ENCODE data around the gene PRKCQ. TPM values are rescaled to one million over a fixed set of nuclear protein-coding genes. Genes with fewer than 3 reads are reported as not detected.

Gene PRKCQ
- total and polyA plus RNA-seq, 4 donors, result 0.13 to 3.3 (median 0.45) TPM

DNA sequence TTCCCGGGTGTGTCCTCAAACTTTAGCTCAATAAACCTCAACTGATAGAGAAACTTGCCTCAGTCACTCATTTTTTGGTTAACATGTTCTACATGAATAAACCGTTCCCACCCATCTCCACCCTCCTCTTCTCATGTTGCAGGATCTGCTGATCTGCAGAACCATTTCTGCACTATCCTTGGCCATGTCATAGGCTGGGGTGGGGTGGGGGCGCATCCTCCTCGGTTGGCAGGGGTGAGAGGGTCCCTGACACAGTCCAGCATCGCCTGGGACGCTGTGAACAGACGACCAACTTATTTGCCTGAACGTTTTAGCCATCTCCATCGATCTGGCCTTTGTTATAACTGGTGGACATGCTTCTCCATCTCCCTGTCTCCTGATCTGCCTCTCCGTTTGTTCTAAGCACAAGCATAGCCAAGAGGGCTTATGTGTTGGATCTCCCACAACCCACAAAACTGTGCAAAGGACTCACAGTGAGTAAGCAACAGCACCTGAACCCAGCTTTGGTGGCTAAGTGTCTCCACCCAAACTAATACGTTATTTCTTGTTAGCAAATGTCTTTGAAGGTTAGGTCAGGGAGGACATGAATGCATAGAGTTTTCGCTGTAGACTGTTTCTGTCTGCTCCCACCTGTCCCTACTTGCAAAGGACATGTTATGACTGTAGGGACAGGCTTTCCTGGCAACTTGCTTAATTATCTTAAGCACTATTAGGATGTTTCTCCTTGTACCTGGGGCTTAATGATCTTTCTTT lies 51.7 kb downstream of the PRKCQ start:
- H3K4me1 ChIP-seq (ENCODE audit: control insufficient read depth in 4 of 4, insufficient read depth in 4 of 4, low read length in 3 of 4), result no peaks in the 10 kb centered on the region
- WGBS, result 80% methylated on average over 12 of the region's 12 CpGs
- H3K9me3 ChIP-seq (ENCODE audit: control insufficient read depth in 4 of 4, low read length in 3 of 4), result no peaks in the 10 kb centered on the region
- H3K4me3 ChIP-seq (ENCODE audit: low read depth in 1 of 3, low read length in 3 of 3), result no peak overlapping the region
- no peak overlapping the region for H3K27ac ChIP-seq (ENCODE audit: low read depth in 1 of 2, low read length in 2 of 2)
- H3K27me3 ChIP-seq (ENCODE audit: control insufficient read depth in 4 of 4, insufficient read depth in 4 of 4, low read length in 3 of 4), result no peaks in the 10 kb centered on the region
- no peak overlapping the region for H3K9ac ChIP-seq (ENCODE audit: low read depth in 1 of 2, low read length in 2 of 2)
- no peak for TF ChIP-seq RAD21 (IDR thresholded peaks at IDR 0.05)
- no peak for TF ChIP-seq SP1 (IDR thresholded peaks at IDR 0.05)
- no peak for DNase-seq (ENCODE audit: low spot score)
- H3K36me3 ChIP-seq (ENCODE audit: control insufficient read depth in 4 of 4, insufficient read depth in 3 of 4, low read depth in 1 of 4, low read length in 3 of 4), result no peaks in the 10 kb centered on the region

- Histone ChIP-seq H3K27ac (ENCODE audit: low read depth in 1 of 2, low read length in 2 of 2) (no peak overlapping the region), H3K36me3 (ENCODE audit: control insufficient read depth in 4 of 4, insufficient read depth in 3 of 4, low read depth in 1 of 4, low read length in 3 of 4) (no peaks in the 10 kb centered on the region), H3K9me3 (ENCODE audit: control insufficient read depth in 4 of 4, low read length in 3 of 4) (no peaks in the 10 kb centered on the region), H3K4me1 (ENCODE audit: control insufficient read depth in 4 of 4, insufficient read depth in 4 of 4, low read length in 3 of 4) (no peaks in the 10 kb centered on the region), H3K27me3 (ENCODE audit: control insufficient read depth in 4 of 4, insufficient read depth in 4 of 4, low read length in 3 of 4) (no peaks in the 10 kb centered on the region), H3K9ac (ENCODE audit: low read depth in 1 of 2, low read length in 2 of 2) (no peak overlapping the region), H3K4me3 (ENCODE audit: low read depth in 1 of 3, low read length in 3 of 3) (no peak overlapping the region)
- DNase-seq (ENCODE audit: low spot score), result no peak
- TF ChIP-seq MAX (IDR thresholded peaks at IDR 0.05) (no peak), TAF1 (conservative IDR thresholded peaks at IDR 0.05) (no peak), HNF4A (conservative IDR thresholded peaks at IDR 0.05) (no peak), HNF4G (IDR thresholded peaks at IDR 0.05) (no peak), JUND (IDR thresholded peaks at IDR 0.05) (no peak), FOXA2 (IDR thresholded peaks at IDR 0.05) (no peak), GABPA (IDR thresholded peaks at IDR 0.05 in 1 of 2, conservative IDR thresholded peaks at IDR 0.05 in 1 of 2) (no peak), FOXA1 (IDR thresholded peaks at IDR 0.05) (no peak), RAD21 (IDR thresholded peaks at IDR 0.05) (no peak), EGR1 (IDR thresholded peaks at IDR 0.05; ENCODE audit: low read depth in 2 of 2) (no peak), RXRA (IDR thresholded peaks at IDR 0.05) (no peak)
- TF ChIP-seq, protein P1, sequence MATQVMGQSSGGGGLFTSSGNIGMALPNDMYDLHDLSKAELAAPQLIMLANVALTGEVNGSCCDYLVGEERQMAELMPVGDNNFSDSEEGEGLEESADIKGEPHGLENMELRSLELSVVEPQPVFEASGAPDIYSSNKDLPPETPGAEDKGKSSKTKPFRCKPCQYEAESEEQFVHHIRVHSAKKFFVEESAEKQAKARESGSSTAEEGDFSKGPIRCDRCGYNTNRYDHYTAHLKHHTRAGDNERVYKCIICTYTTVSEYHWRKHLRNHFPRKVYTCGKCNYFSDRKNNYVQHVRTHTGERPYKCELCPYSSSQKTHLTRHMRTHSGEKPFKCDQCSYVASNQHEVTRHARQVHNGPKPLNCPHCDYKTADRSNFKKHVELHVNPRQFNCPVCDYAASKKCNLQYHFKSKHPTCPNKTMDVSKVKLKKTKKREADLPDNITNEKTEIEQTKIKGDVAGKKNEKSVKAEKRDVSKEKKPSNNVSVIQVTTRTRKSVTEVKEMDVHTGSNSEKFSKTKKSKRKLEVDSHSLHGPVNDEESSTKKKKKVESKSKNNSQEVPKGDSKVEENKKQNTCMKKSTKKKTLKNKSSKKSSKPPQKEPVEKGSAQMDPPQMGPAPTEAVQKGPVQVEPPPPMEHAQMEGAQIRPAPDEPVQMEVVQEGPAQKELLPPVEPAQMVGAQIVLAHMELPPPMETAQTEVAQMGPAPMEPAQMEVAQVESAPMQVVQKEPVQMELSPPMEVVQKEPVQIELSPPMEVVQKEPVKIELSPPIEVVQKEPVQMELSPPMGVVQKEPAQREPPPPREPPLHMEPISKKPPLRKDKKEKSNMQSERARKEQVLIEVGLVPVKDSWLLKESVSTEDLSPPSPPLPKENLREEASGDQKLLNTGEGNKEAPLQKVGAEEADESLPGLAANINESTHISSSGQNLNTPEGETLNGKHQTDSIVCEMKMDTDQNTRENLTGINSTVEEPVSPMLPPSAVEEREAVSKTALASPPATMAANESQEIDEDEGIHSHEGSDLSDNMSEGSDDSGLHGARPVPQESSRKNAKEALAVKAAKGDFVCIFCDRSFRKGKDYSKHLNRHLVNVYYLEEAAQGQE (IDR thresholded peaks at IDR 0.05), result no peak
- TF ChIP-seq, protein P2, sequence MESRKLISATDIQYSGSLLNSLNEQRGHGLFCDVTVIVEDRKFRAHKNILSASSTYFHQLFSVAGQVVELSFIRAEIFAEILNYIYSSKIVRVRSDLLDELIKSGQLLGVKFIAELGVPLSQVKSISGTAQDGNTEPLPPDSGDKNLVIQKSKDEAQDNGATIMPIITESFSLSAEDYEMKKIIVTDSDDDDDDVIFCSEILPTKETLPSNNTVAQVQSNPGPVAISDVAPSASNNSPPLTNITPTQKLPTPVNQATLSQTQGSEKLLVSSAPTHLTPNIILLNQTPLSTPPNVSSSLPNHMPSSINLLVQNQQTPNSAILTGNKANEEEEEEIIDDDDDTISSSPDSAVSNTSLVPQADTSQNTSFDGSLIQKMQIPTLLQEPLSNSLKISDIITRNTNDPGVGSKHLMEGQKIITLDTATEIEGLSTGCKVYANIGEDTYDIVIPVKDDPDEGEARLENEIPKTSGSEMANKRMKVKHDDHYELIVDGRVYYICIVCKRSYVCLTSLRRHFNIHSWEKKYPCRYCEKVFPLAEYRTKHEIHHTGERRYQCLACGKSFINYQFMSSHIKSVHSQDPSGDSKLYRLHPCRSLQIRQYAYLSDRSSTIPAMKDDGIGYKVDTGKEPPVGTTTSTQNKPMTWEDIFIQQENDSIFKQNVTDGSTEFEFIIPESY (IDR thresholded peaks at IDR 0.05), result no peak
- TF ChIP-seq, protein P3, sequence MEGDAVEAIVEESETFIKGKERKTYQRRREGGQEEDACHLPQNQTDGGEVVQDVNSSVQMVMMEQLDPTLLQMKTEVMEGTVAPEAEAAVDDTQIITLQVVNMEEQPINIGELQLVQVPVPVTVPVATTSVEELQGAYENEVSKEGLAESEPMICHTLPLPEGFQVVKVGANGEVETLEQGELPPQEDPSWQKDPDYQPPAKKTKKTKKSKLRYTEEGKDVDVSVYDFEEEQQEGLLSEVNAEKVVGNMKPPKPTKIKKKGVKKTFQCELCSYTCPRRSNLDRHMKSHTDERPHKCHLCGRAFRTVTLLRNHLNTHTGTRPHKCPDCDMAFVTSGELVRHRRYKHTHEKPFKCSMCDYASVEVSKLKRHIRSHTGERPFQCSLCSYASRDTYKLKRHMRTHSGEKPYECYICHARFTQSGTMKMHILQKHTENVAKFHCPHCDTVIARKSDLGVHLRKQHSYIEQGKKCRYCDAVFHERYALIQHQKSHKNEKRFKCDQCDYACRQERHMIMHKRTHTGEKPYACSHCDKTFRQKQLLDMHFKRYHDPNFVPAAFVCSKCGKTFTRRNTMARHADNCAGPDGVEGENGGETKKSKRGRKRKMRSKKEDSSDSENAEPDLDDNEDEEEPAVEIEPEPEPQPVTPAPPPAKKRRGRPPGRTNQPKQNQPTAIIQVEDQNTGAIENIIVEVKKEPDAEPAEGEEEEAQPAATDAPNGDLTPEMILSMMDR (IDR thresholded peaks at IDR 0.05; ENCODE audit: low read depth, low read length, missing input control), result no peak
- 78% methylated on average over 4 of the region's 4 CpGs for WGBS
These were observed 54.4 kb downstream of the PRKCQ start for GRCh38 chr10:6525599-6526165.

Data from liver (tissue), 9 donors.